GM12801 (cell line): ENCODE measurements around the gene ADGRL3.

Source experiments
- CTCF ChIP-seq: IDR thresholded peaks from one replicate; pipeline ENCODE4 v1.5.1; 2011; ENCODE audit warnings: control low read depth; ENCODE audit not compliant: insufficient read length; ENCODE audit errors: extremely low read depth

The ADGRL3 gene

DNA sequence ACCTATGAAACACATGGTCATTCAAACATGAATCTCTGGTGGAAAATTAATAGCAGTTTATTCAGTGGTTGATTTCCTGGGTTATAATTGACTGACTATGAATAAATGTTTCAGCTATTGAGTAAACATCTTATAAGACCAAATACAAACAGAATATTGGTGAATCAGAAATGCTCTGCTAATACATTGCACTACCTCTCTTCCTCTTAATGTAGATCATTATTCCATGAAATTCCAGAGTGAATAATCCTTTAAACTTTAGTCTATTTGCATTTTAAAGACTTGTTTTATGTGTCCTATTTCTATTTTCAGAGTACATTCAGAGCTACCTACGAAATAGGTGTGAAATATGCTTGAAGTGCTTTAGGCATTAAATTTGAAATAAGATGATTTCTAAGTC, 715.4 kb downstream of the ADGRL3 start:
- no peak for TF ChIP-seq CTCF

- no peak for TF ChIP-seq CTCF
Measured at GRCh38 chr4:61918507-61918906, 718.4 kb downstream of the ADGRL3 start.

- TF ChIP-seq CTCF: no peak
Measured at GRCh38 chr4:61918987-61919386, 718.9 kb downstream of the ADGRL3 start.

GRCh38 chr4:61919561-61919960, 719.4 kb downstream of the ADGRL3 start:
- TF ChIP-seq CTCF: no peak

DNA sequence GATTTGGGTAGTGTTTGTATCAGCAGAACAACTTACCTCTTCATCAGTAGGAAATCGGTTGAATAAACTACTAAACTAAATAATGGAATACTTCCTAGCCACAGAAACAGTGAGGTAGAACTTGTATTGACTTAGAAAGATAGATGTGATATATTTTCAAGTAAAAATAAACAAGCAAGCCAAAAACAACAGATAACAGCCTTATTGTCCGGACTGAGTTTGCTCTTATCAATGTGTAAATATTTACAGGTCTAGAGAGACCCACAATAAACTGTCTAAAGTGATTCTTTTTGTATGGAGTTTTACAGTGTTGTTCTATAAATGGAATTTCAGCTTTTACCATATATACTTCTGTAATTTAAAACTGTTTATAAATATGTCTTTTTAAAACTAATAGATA, 721.8 kb downstream of the ADGRL3 start:
- no peak for TF ChIP-seq CTCF

DNA sequence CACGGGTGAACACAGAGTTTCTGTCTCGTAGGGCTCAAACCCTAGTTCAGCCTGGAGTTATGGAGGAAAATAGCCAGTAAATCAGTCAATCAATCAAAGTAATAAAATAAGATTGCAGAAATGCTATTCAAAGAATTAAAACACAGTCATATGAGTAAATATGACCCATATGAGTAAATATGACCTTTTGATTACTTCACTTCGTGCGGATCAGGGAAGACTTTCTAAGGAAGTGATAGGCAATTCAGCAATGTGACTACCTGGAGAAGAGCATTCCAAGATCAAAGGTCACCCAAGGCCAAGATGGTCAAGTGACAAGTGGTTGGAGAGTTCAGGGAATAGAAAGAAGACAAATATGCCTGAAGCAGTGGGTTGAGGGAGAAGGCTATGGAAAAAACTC, 722.6 kb downstream of the ADGRL3 start:
- TF ChIP-seq CTCF: no peak

- TF ChIP-seq CTCF: no peak
Measured at GRCh38 chr4:61923179-61923578, 723.1 kb downstream of the ADGRL3 start.

GRCh38 chr4:61924131-61924530, 724.0 kb downstream of the ADGRL3 start:
- no peak for TF ChIP-seq CTCF
